Measurements from ENCODE around the gene AXL.
"Not testable (repeated sequence)": the region's sequence is repeated elsewhere in the genome, so short reads cannot be mapped to it uniquely, and the experiment has no call there.

Gene AXL

GRCh38 chr19:41264581-41265394 lies 45.8 kb downstream of the AXL start:
- Mint-ChIP-seq H3K27ac (peak overlapping the region; percentile 99), H3K4me3 (peak overlapping the region; percentile 96), H3K27me3 (peaks cover 2% of the 10 kb centered on the region), H3K4me1 (ENCODE audit: low read depth) (peaks cover 48% of the 10 kb centered on the region), H3K36me3 (ENCODE audit: low read depth) (peaks cover 73% of the 10 kb centered on the region), H3K9me3 (no peaks in the 10 kb centered on the region)
- intact Hi-C loops (cut with micrococcal nuclease), result loop anchor here (5.0 kb wide), 1 partner anchor 487 kb away; the partner anchor contains the start of genes MIA and RAB4B

GRCh38 chr19:41265395-41266153 lies 46.6 kb downstream of the AXL start:
- H3K27ac Mint-ChIP-seq, result peak overlapping the region; percentile 99
- H3K9me3 Mint-ChIP-seq, result no peaks in the 10 kb centered on the region
- intact Hi-C loops (cut with micrococcal nuclease), result no loop called here
- H3K4me1 Mint-ChIP-seq (ENCODE audit: low read depth), result peaks cover 48% of the 10 kb centered on the region
- H3K36me3 Mint-ChIP-seq (ENCODE audit: low read depth), result peaks cover 81% of the 10 kb centered on the region
- H3K4me3 Mint-ChIP-seq, result peak overlapping the region; percentile 96
- no peaks in the 10 kb centered on the region for H3K27me3 Mint-ChIP-seq

GRCh38 chr19:41269055-41269454 lies 50.0 kb downstream of the AXL start:
- Mint-ChIP-seq H3K27me3 (no peaks in the 10 kb centered on the region), H3K27ac (no peak overlapping the region), H3K36me3 (ENCODE audit: low read depth) (peaks cover 100% of the 10 kb centered on the region), H3K9me3 (no peaks in the 10 kb centered on the region), H3K4me1 (ENCODE audit: low read depth) (peaks cover 49% of the 10 kb centered on the region), H3K4me3 (no peak overlapping the region)
- intact Hi-C loops (cut with micrococcal nuclease), result no loop called here

GRCh38 chr19:41269571-41269970 lies 50.5 kb downstream of the AXL start:
- H3K27ac Mint-ChIP-seq, result no peak overlapping the region
- intact Hi-C loops (cut with micrococcal nuclease), result no loop called here
- H3K4me3 Mint-ChIP-seq, result no peak overlapping the region
- no peaks in the 10 kb centered on the region for H3K27me3 Mint-ChIP-seq
- H3K4me1 Mint-ChIP-seq (ENCODE audit: low read depth), result peaks cover 51% of the 10 kb centered on the region
- no peaks in the 10 kb centered on the region for H3K9me3 Mint-ChIP-seq
- H3K36me3 Mint-ChIP-seq (ENCODE audit: low read depth), result peaks cover 100% of the 10 kb centered on the region

- intact Hi-C loops (cut with micrococcal nuclease), result no loop called here
- no peaks in the 10 kb centered on the region for H3K9me3 Mint-ChIP-seq
- H3K27me3 Mint-ChIP-seq, result no peaks in the 10 kb centered on the region
- H3K27ac Mint-ChIP-seq, result no peak overlapping the region
- peaks cover 100% of the 10 kb centered on the region for H3K36me3 Mint-ChIP-seq (ENCODE audit: low read depth)
- H3K4me1 Mint-ChIP-seq (ENCODE audit: low read depth), result peaks cover 22% of the 10 kb centered on the region
- H3K4me3 Mint-ChIP-seq, result no peak overlapping the region
These were observed 54.1 kb downstream of the AXL start for GRCh38 chr19:41273076-41273475.

- Mint-ChIP-seq H3K4me1 (ENCODE audit: low read depth) (peaks cover 22% of the 10 kb centered on the region), H3K27ac (no peak overlapping the region), H3K9me3 (no peaks in the 10 kb centered on the region), H3K27me3 (no peaks in the 10 kb centered on the region), H3K4me3 (no peak overlapping the region), H3K36me3 (ENCODE audit: low read depth) (peaks cover 100% of the 10 kb centered on the region)
- intact Hi-C loops (cut with micrococcal nuclease), result no loop called here
These were observed 55.8 kb downstream of the AXL start for GRCh38 chr19:41274802-41275201.

GRCh38 chr19:41276231-41276630 lies 57.2 kb downstream of the AXL start:
- no peak overlapping the region for H3K27ac Mint-ChIP-seq
- peaks cover 22% of the 10 kb centered on the region for H3K4me1 Mint-ChIP-seq (ENCODE audit: low read depth)
- H3K27me3 Mint-ChIP-seq, result no peaks in the 10 kb centered on the region
- peaks cover 100% of the 10 kb centered on the region for H3K36me3 Mint-ChIP-seq (ENCODE audit: low read depth)
- H3K4me3 Mint-ChIP-seq, result no peak overlapping the region
- intact Hi-C loops (cut with micrococcal nuclease), result no loop called here
- H3K9me3 Mint-ChIP-seq, result no peaks in the 10 kb centered on the region

- no peaks in the 10 kb centered on the region for H3K27me3 Mint-ChIP-seq
- intact Hi-C loops (cut with micrococcal nuclease), result no loop called here
- H3K9me3 Mint-ChIP-seq, result no peaks in the 10 kb centered on the region
- H3K36me3 Mint-ChIP-seq (ENCODE audit: low read depth), result peaks cover 100% of the 10 kb centered on the region
- no peak overlapping the region for H3K4me3 Mint-ChIP-seq
- H3K4me1 Mint-ChIP-seq (ENCODE audit: low read depth), result peaks cover 11% of the 10 kb centered on the region
- H3K27ac Mint-ChIP-seq, result no peak overlapping the region
These were observed 59.5 kb downstream of the AXL start for GRCh38 chr19:41278478-41278877.

GRCh38 chr19:41288673-41289530 lies 69.9 kb downstream of the AXL start:
- Mint-ChIP-seq H3K4me3 (no peak overlapping the region), H3K36me3 (ENCODE audit: low read depth) (peaks cover 100% of the 10 kb centered on the region), H3K9me3 (no peaks in the 10 kb centered on the region), H3K4me1 (ENCODE audit: low read depth) (no peaks in the 10 kb centered on the region), H3K27ac (no peak overlapping the region), H3K27me3 (no peaks in the 10 kb centered on the region)
- intact Hi-C loops (cut with micrococcal nuclease), result no loop called here

GRCh38 chr19:41289814-41290213 lies 70.8 kb downstream of the AXL start:
- H3K4me1 Mint-ChIP-seq (ENCODE audit: low read depth); H3K27ac Mint-ChIP-seq; H3K9me3 Mint-ChIP-seq; H3K4me3 Mint-ChIP-seq; intact Hi-C loops (cut with micrococcal nuclease); H3K27me3 Mint-ChIP-seq: not testable (repeated sequence)
- peaks cover 100% of the 10 kb centered on the region for H3K36me3 Mint-ChIP-seq (ENCODE audit: low read depth)

GRCh38 chr19:41294393-41294792 lies 75.4 kb downstream of the AXL start:
- no peak overlapping the region for H3K27ac Mint-ChIP-seq
- peaks cover 100% of the 10 kb centered on the region for H3K36me3 Mint-ChIP-seq (ENCODE audit: low read depth)
- intact Hi-C loops (cut with micrococcal nuclease), result no loop called here
- no peak overlapping the region for H3K4me3 Mint-ChIP-seq
- H3K4me1 Mint-ChIP-seq (ENCODE audit: low read depth), result peaks cover 33% of the 10 kb centered on the region
- H3K27me3 Mint-ChIP-seq, result no peaks in the 10 kb centered on the region
- no peaks in the 10 kb centered on the region for H3K9me3 Mint-ChIP-seq

GRCh38 chr19:41295499-41295898 lies 76.5 kb downstream of the AXL start:
- Mint-ChIP-seq H3K4me1 (ENCODE audit: low read depth) (peaks cover 44% of the 10 kb centered on the region), H3K36me3 (ENCODE audit: low read depth) (peaks cover 100% of the 10 kb centered on the region), H3K27me3 (no peaks in the 10 kb centered on the region), H3K9me3 (no peaks in the 10 kb centered on the region), H3K27ac (no peak overlapping the region), H3K4me3 (no peak overlapping the region)
- intact Hi-C loops (cut with micrococcal nuclease), result no loop called here

- H3K27me3 Mint-ChIP-seq, result no peaks in the 10 kb centered on the region
- peaks cover 49% of the 10 kb centered on the region for H3K4me1 Mint-ChIP-seq (ENCODE audit: low read depth)
- peaks cover 100% of the 10 kb centered on the region for H3K36me3 Mint-ChIP-seq (ENCODE audit: low read depth)
- H3K27ac Mint-ChIP-seq, result peak overlapping the region; percentile 83
- no peaks in the 10 kb centered on the region for H3K9me3 Mint-ChIP-seq
- H3K4me3 Mint-ChIP-seq, result no peak overlapping the region
- intact Hi-C loops (cut with micrococcal nuclease), result no loop called here
These were observed 77.4 kb downstream of the AXL start for GRCh38 chr19:41296433-41296871.

Measured in dendritic cell treated with granulocyte-macrophage colony-stimulating factor and Interleukin-4, amounts not matched to agents 40 ng/mL and 50 ng/mL, for 4 days (primary cell).